Activated T-helper 1 cell treated with anti-CD3 and anti-CD28 coated beads, Interleukin-12 subunit alpha, Interleukin-12 subunit beta, Interleukin-2, Interleukin-4 antibody, amounts not matched to agents 30 ng/mL and 10 ng/mL and 1 ng/mL, durations not matched to agents 14 hours and 24 hours and 36 hours (primary cell): ENCODE measurements around the gene GGA2. TPM values are rescaled to one million over a fixed set of nuclear protein-coding genes. Genes with fewer than 3 reads are reported as not detected.

ENCODE experiments used
- DNase-seq: peaks from one replicate; pipeline ENCODE4 v3.0.0; 2021; ENCODE audit warnings: low spot score
- H3K27ac Mint-ChIP-seq: one replicate; pipeline ENCODE4 v1.8.0; 2021; ENCODE audit warnings: mild to moderate bottlenecking, mixed read lengths
- H3K27me3 Mint-ChIP-seq: one replicate; pipeline ENCODE4 v1.8.0; 2022; ENCODE audit warnings: mild to moderate bottlenecking, moderate library complexity, mixed read lengths; ENCODE audit not compliant: insufficient read depth
- H3K36me3 Mint-ChIP-seq: one replicate; pipeline ENCODE4 v1.8.0; 2021; ENCODE audit warnings: low read depth, mixed read lengths
- H3K4me1 Mint-ChIP-seq: one replicate; pipeline ENCODE4 v1.8.0; 2021; ENCODE audit warnings: low read depth, mixed read lengths
- H3K4me3 Mint-ChIP-seq: one replicate; pipeline ENCODE4 v1.8.0; 2021; ENCODE audit warnings: mild to moderate bottlenecking, moderate library complexity, mixed read lengths
- H3K9me3 Mint-ChIP-seq: one replicate; pipeline ENCODE4 v1.8.0; 2021; ENCODE audit warnings: mixed read lengths
- intact Hi-C: fragments of 100-400 bp; cut with micrococcal nuclease; formaldehyde crosslinking; loops from one replicate; pipeline ENCODE4 v1.15.1; 2024
- total RNA-seq: library from RNA; stranded (reverse); gene quantifications from 2 replicates; pipeline ENCODE4 v1.2.3, GENCODE V29; 2022

The GGA2 gene
- total RNA-seq, 1 donor from 2014 or later = 106 TPM

GRCh38 chr16:23535901-23536300 is 25.6 kb upstream of the GGA2 start:
- Mint-ChIP-seq H3K27me3 (no peaks in the 10 kb centered on the region), H3K9me3 (no peaks in the 10 kb centered on the region), H3K27ac (no peak overlapping the region), H3K36me3 (peaks cover 16% of the 10 kb centered on the region), H3K4me3 (no peak overlapping the region), H3K4me1 (no peaks in the 10 kb centered on the region)
- intact Hi-C loops = no loop called here
- no peak for DNase-seq

DNA sequence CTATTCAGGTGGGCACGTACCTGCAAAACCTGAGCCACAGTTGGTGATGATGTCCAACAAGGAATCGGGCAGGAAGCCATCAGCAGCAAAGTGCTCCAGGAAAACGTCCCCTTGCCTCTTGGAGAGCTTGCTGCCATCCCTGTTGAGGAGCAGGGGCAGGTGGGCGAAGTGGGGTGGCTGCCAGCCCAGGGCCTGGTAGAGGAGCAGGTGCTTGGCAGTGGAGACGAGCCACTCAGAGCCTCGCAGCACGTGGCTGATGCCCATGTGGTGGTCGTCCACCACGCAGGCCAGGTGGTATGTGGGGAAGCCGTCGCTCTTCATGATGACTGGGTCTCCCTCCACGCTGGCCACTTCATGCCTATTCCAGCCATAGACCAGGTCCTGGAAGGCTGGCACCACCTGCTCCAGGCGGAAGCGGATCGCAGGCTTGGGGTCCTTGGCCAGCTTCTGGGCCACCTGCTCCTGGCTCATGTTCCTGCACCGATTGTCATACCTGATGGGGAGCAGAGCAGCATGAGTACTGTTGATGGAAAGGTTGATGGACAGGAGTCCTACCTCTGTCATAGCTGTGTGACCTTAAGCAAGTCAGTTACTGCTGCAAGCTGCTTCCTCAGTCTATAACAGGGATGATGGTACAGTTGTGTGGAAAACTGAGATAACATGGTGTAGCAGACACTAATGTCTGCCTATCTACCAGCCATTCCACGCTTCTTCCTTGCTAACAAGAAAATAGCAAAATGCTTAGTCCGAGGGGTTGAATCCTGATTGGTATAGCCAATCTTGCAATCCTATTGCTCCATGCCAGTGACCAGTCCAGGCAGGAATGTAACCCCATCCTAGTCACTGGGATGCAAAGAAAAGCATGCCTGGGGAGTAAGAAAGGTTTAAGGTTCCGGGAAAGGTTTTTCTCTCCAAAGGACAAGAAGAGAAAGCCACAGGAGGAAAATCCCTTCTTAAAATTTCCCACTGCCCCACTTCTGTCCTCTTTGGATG is 24.9 kb upstream of the GGA2 start:
- no peaks in the 10 kb centered on the region for H3K9me3 Mint-ChIP-seq
- no peak overlapping the region for H3K4me3 Mint-ChIP-seq
- H3K4me1 Mint-ChIP-seq = no peaks in the 10 kb centered on the region
- no peak overlapping the region for H3K27ac Mint-ChIP-seq
- no peak for DNase-seq
- no peaks in the 10 kb centered on the region for H3K27me3 Mint-ChIP-seq
- intact Hi-C loops = no loop called here
- H3K36me3 Mint-ChIP-seq = peaks cover 16% of the 10 kb centered on the region

GRCh38 chr16:23532448-23532847 is 22.2 kb upstream of the GGA2 start:
- Mint-ChIP-seq H3K27ac (no peak overlapping the region), H3K4me1 (no peaks in the 10 kb centered on the region), H3K9me3 (no peaks in the 10 kb centered on the region), H3K4me3 (no peak overlapping the region), H3K36me3 (peaks cover 18% of the 10 kb centered on the region), H3K27me3 (no peaks in the 10 kb centered on the region)
- DNase-seq = no peak
- intact Hi-C loops = no loop called here

DNA sequence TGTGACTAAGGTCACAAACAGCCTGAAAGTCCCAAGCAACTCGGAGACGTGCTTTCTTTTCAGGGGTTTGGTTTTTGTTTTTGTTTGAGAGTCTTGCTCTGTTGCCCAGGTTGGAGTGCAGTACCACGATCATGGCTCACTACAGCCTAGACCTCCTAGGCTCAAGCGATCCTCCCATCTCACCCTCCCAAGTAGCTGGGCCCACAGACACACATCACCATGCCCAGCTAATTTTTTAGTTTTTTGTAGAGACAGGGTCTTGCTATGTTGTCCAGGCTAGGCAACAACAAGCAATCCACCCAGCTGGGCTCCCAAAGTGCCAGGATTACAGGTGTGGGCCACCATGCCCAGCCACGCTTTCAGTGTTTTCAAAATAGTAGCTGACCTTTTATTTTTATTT is 19.8 kb upstream of the GGA2 start:
- Mint-ChIP-seq H3K4me1 (no peaks in the 10 kb centered on the region), H3K9me3 (no peaks in the 10 kb centered on the region), H3K27ac (no peak overlapping the region), H3K4me3 (no peak overlapping the region), H3K27me3 (no peaks in the 10 kb centered on the region), H3K36me3 (peaks cover 19% of the 10 kb centered on the region)
- no peak for DNase-seq
- intact Hi-C loops = no loop called here

DNA sequence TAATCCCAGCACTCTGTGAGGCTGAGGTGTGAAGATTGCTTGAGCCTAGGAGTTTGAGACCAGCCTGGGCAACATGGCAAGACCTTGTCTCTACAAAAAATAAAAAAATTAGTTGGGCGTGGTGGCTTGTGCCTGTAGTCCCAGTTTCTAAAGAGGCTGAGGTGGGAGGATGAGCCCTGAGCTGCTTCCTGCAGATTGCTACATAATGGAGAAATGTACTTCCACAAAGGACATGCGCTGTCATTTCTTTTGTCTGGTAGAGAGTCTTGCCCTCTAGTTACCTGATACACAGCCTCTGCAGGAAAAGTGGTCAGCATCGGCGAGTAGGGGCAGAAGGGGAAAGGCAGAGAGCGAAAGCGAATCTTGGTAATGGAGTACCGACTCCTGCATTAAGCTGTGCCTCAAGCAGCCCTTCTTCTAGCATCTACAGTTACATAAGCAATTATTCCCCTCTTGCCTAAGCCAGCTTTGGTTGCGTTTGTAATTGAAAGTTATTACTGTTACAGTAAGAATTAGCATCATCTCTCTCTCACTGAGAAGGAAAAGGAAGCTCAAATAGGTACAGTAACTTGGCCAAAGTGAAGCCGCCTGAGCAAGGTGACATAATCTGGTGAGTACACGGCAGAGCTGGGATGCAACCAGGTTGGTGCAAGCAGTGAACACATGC is 18.5 kb upstream of the GGA2 start:
- no peak overlapping the region for H3K4me3 Mint-ChIP-seq
- no peaks in the 10 kb centered on the region for H3K9me3 Mint-ChIP-seq
- DNase-seq = no peak
- H3K4me1 Mint-ChIP-seq = no peaks in the 10 kb centered on the region
- intact Hi-C loops = no loop called here
- H3K27me3 Mint-ChIP-seq = no peaks in the 10 kb centered on the region
- no peak overlapping the region for H3K27ac Mint-ChIP-seq
- H3K36me3 Mint-ChIP-seq = peaks cover 17% of the 10 kb centered on the region

- Mint-ChIP-seq H3K9me3 (no peaks in the 10 kb centered on the region), H3K27me3 (no peaks in the 10 kb centered on the region), H3K4me1 (no peaks in the 10 kb centered on the region), H3K4me3 (no peak overlapping the region), H3K36me3 (peaks cover 18% of the 10 kb centered on the region), H3K27ac (no peak overlapping the region)
- no peak for DNase-seq
- intact Hi-C loops = no loop called here
Measured at GRCh38 chr16:23527961-23528643, 17.8 kb upstream of the GGA2 start.

DNA sequence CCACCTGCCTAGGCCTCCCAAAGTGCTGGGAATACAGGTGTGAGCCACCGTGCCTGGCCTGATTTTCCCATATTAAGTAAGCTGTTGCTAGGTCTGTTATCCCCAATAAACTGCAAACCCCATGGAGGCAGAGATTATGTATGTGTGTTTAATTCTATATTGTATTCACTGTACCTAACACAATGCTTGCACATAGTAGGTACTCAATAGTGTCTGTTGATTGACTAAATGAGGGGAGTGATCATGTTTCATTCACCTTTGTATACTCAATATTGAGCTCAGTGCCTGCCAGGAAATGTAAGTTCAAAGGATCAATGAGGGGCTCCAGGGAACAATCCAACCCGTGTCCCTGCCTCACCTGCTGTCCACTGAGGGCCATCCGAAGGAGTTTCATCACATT is 14.6 kb upstream of the GGA2 start:
- Mint-ChIP-seq H3K4me1 (no peaks in the 10 kb centered on the region), H3K9me3 (no peaks in the 10 kb centered on the region), H3K27ac (no peak overlapping the region), H3K4me3 (no peak overlapping the region), H3K27me3 (no peaks in the 10 kb centered on the region), H3K36me3 (peaks cover 28% of the 10 kb centered on the region)
- intact Hi-C loops = no loop called here
- DNase-seq = no peak

GRCh38 chr16:23523876-23524385 is 13.6 kb upstream of the GGA2 start:
- H3K27ac Mint-ChIP-seq = no peak overlapping the region
- no peak overlapping the region for H3K4me3 Mint-ChIP-seq
- intact Hi-C loops = no loop called here
- no peak for DNase-seq
- H3K4me1 Mint-ChIP-seq = no peaks in the 10 kb centered on the region
- no peaks in the 10 kb centered on the region for H3K9me3 Mint-ChIP-seq
- no peaks in the 10 kb centered on the region for H3K27me3 Mint-ChIP-seq
- H3K36me3 Mint-ChIP-seq = peaks cover 34% of the 10 kb centered on the region

- intact Hi-C loops = no loop called here
- H3K27ac Mint-ChIP-seq = no peak overlapping the region
- no peaks in the 10 kb centered on the region for H3K9me3 Mint-ChIP-seq
- DNase-seq = no peak
- no peaks in the 10 kb centered on the region for H3K27me3 Mint-ChIP-seq
- peaks cover 4% of the 10 kb centered on the region for H3K4me1 Mint-ChIP-seq
- no peak overlapping the region for H3K4me3 Mint-ChIP-seq
- H3K36me3 Mint-ChIP-seq = peaks cover 32% of the 10 kb centered on the region
Measured at GRCh38 chr16:23523321-23523720, 13.0 kb upstream of the GGA2 start.

DNA sequence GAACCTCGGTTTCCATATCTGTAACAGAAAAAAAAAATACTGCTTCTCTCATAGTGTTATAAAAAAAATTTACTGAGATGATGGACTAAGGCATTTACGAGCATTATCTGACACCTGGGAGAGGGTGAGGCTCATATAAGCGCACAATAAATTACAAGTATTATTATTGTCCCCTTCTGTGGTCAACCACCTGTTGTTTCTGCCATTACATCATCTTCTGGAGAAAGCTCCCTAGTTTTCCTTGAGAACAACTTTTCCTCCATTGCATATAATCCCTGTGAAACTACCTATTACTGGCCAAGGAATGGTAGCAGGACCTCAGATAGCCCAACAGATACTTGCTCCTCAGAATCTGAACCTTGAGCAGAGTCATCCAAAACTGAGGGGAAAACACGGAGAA is 11.7 kb upstream of the GGA2 start:
- intact Hi-C loops = no loop called here
- peaks cover 34% of the 10 kb centered on the region for H3K36me3 Mint-ChIP-seq
- H3K4me1 Mint-ChIP-seq = peaks cover 6% of the 10 kb centered on the region
- DNase-seq = no peak
- no peak overlapping the region for H3K4me3 Mint-ChIP-seq
- no peaks in the 10 kb centered on the region for H3K9me3 Mint-ChIP-seq
- no peak overlapping the region for H3K27ac Mint-ChIP-seq
- H3K27me3 Mint-ChIP-seq = no peaks in the 10 kb centered on the region

DNA sequence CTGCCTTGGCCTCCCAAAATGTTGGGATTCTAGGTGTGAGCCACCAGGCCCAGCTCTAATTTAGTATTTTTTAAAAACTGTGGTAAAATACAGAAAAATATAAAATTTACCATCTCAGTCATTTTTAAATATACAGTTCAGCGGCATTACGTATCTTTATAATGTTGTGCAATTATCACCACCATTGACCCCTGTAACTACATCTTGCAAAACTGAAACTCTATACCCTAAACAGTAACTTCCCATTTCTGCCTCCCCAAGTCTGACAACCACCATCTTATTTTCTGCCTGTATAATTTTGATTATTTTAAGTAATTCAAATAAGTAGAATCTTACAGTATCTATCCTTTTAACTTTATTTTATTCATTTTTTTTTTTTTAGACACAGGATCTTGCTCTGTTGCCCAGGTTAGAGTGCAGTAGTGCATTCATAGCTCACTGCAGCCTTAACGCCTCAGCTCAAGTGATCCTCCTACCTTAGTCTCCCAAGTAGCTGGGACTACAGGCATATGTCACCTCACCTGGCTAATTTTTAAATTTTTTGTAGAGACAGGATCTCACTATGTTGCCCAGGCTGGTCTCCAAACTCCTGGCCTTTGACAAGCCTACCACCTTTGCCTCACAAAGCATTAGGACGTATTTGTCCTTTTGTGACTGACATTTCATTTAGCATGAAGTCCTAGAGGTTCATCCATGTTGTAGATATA is 10.9 kb upstream of the GGA2 start:
- Mint-ChIP-seq H3K27ac (no peak overlapping the region), H3K36me3 (peaks cover 38% of the 10 kb centered on the region), H3K4me3 (no peak overlapping the region), H3K9me3 (no peaks in the 10 kb centered on the region), H3K4me1 (peaks cover 11% of the 10 kb centered on the region), H3K27me3 (no peaks in the 10 kb centered on the region)
- no peak for DNase-seq
- intact Hi-C loops = no loop called here

DNA sequence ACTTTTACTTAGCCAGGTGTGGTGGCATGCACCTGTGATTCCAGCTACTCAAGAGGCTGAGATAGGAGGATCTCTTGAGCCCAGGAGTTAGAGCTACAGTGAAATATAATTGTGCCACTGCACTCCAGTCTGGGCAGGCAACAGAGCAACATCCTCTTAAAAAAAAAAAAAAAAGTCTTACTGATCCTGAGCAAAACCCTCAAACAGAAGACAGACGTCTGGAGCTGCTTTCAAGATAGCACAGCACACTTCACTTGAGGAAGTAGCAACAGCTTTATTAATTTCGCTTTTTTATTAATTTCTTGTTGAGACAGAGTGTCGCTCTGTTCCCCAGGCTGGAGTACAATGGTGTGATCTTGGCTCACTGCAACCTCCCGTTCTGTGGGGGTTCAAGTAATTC is 10.2 kb upstream of the GGA2 start:
- H3K4me1 Mint-ChIP-seq = peaks cover 17% of the 10 kb centered on the region
- H3K27ac Mint-ChIP-seq = no peak overlapping the region
- DNase-seq = no peak
- H3K9me3 Mint-ChIP-seq = no peaks in the 10 kb centered on the region
- no peaks in the 10 kb centered on the region for H3K27me3 Mint-ChIP-seq
- H3K4me3 Mint-ChIP-seq = no peak overlapping the region
- intact Hi-C loops = no loop called here
- H3K36me3 Mint-ChIP-seq = peaks cover 40% of the 10 kb centered on the region
